Sigmoid colon (tissue), 4 donors: Measurements from ENCODE around the gene TMEM74B.

Experiments
- EP300 ChIP-seq, 4 donors: sonication (generic); formaldehyde crosslinking; IDR thresholded peaks; one replicate each; pipeline ENCODE4 v1.6.1; 2017; ENCODE audit warnings: antibody characterized with exemption in 4 of 4
- POLR2A ChIP-seq, 2 donors: fragments of 450-650 bp; IDR thresholded peaks; one replicate each; pipeline ENCODE4 v1.6.1; 2016; ENCODE audit warnings: antibody characterized with exemption in 2 of 2, mild to moderate bottlenecking in 2 of 2, moderate library complexity in 2 of 2
- POLR2AphosphoS5 ChIP-seq, 4 donors: sonication (generic); formaldehyde crosslinking; IDR thresholded peaks; one replicate each; pipeline ENCODE4 v1.6.1; 2017; ENCODE audit warnings: antibody characterized with exemption in 4 of 4
- TF ChIP-seq, protein P1 (sequence below), 4 experiments: fragments of 450-650 bp in 3 of 4; fragments of 200-600 bp in 1 of 4; IDR thresholded peaks; one replicate each; pipeline ENCODE4 v1.5.1; 2016 to 2019; ENCODE audit warnings: antibody characterized with exemption in 4 of 4, mild to moderate bottlenecking in 3 of 4, moderate library complexity in 2 of 4

DNA sequence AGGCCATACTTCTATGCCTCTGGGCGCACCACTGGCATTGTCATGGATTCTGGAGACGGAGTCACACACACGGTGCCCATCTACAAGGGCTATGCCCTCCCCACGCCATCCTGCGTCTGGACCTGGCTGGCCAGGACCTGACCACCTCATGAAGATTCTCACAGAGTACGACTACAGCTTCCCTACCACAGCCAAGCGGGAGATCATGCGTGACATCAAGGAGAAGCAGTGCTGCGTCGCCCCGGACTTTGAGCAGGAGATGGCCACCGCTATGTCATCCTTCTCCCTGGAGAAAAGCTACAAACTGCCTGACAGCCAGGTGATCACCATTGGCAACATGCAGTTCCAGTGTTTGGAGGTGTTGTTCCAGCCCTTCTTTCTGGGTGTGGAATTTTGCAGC lies 23.8 kb downstream of the TMEM74B start:
- TF ChIP-seq, protein P1, sequence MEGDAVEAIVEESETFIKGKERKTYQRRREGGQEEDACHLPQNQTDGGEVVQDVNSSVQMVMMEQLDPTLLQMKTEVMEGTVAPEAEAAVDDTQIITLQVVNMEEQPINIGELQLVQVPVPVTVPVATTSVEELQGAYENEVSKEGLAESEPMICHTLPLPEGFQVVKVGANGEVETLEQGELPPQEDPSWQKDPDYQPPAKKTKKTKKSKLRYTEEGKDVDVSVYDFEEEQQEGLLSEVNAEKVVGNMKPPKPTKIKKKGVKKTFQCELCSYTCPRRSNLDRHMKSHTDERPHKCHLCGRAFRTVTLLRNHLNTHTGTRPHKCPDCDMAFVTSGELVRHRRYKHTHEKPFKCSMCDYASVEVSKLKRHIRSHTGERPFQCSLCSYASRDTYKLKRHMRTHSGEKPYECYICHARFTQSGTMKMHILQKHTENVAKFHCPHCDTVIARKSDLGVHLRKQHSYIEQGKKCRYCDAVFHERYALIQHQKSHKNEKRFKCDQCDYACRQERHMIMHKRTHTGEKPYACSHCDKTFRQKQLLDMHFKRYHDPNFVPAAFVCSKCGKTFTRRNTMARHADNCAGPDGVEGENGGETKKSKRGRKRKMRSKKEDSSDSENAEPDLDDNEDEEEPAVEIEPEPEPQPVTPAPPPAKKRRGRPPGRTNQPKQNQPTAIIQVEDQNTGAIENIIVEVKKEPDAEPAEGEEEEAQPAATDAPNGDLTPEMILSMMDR (IDR thresholded peaks at IDR 0.05), result no peak
- TF ChIP-seq EP300 (IDR thresholded peaks at IDR 0.05) (no peak), POLR2A (IDR thresholded peaks at IDR 0.05) (no peak), POLR2AphosphoS5 (IDR thresholded peaks at IDR 0.05) (no peak)
